T-cell (primary cell): Measurements from ENCODE around the gene PRKCQ. TPM values are rescaled to one million over a fixed set of nuclear protein-coding genes. Genes with fewer than 3 reads are reported as not detected.

Experiments used
- ATAC-seq, 4 experiments: fragments of 200-7000 bp in 3 of 4; fragments of 150-1000 bp in 1 of 4; cut with Tn5 transposase; replicated peaks in 1 of 4; 1 replicate in 3 of 4; 2 replicates in 1 of 4; pipeline ENCODE4 v1.10.0; 2021; ENCODE audit warnings: moderate library complexity in 3 of 4, mild to moderate bottlenecking in 2 of 4, moderate number of reproducible peaks in 1 of 4
- CTCF ChIA-PET, 2 donors: fragments of 300-600 bp; sonication (Branson Sonifier 250); formaldehyde crosslinking; loops; one replicate each; lab custom pipeline; 2022; ENCODE audit warnings: antibody characterized with exemption in 2 of 2; lab: Charles Lee
- POLR2A ChIA-PET, 2 donors: fragments of 300-600 bp; sonication (Branson Sonifier 250); formaldehyde crosslinking; loops; one replicate each; lab custom pipeline; 2022; ENCODE audit warnings: antibody characterized with exemption in 2 of 2; lab: Charles Lee
- DNase-seq, 35 experiments: peaks; one replicate each; pipeline versions ENCODE4 v3.0.0 to v3.0.0-alpha.2; 2013 to 2023
- H3K27ac ChIP-seq: one replicate; pipeline ENCODE4 v1.5.1; 2013; ENCODE audit warnings: low read length
- H3K27me3 ChIP-seq, 2 experiments: replicated peaks in 1 of 2; 1 replicate in 1 of 2; 2 replicates in 1 of 2; pipeline versions ENCODE4 v1.6.1 to v1.7.0; 2013; ENCODE audit warnings: low read length in 1 of 2, mixed read lengths in 1 of 2; ENCODE audit not compliant: control insufficient read depth in 2 of 2, insufficient read depth in 2 of 2; ENCODE audit errors: extremely low read depth in 1 of 2
- H3K36me3 ChIP-seq, 2 donors: 1 replicate in 1 of 2; 2 replicates in 1 of 2; pipeline versions ENCODE4 v1.6.1 to v1.7.0; 2013; ENCODE audit warnings: low read length in 1 of 2; ENCODE audit not compliant: control insufficient read depth in 2 of 2, insufficient read depth in 1 of 2; ENCODE audit errors: extremely low read depth in 1 of 2
- H3K4me1 ChIP-seq, 2 experiments: 1 replicate in 1 of 2; 2 replicates in 1 of 2; pipeline versions ENCODE4 v1.6.1 to v1.7.0; 2013; ENCODE audit warnings: low read length in 2 of 2, mixed read lengths in 1 of 2; ENCODE audit not compliant: insufficient read depth in 2 of 2, control insufficient read depth in 1 of 2; ENCODE audit errors: extremely low read depth in 1 of 2
- H3K4me3 ChIP-seq, 2 donors: 1 replicate in 1 of 2; 2 replicates in 1 of 2; pipeline versions ENCODE4 v1.5.1 to v1.7.0; 2013; ENCODE audit warnings: mild to moderate bottlenecking in 2 of 2, low read length in 1 of 2, moderate library complexity in 1 of 2; ENCODE audit not compliant: control insufficient read depth in 1 of 2; ENCODE audit errors: extremely low read depth in 1 of 2
- H3K9me3 ChIP-seq: 2 replicates; pipeline ENCODE4 v1.7.0; 2013
- H3K27ac Mint-ChIP-seq, 2 donors: one replicate each; pipeline ENCODE4 v1.8.0; 2020 to 2021; ENCODE audit warnings: mild to moderate bottlenecking in 2 of 2, mixed read lengths in 2 of 2
- H3K27me3 Mint-ChIP-seq, 2 donors: one replicate each; pipeline ENCODE4 v1.8.0; 2021 to 2022; ENCODE audit warnings: mixed read lengths in 2 of 2
- H3K36me3 Mint-ChIP-seq: one replicate; pipeline ENCODE4 v1.8.0; 2021; ENCODE audit warnings: mixed read lengths
- H3K4me1 Mint-ChIP-seq, 3 donors: one replicate each; pipeline ENCODE4 v1.8.0; 2020 to 2022; ENCODE audit warnings: mixed read lengths in 3 of 3, mild to moderate bottlenecking in 1 of 3
- H3K4me3 Mint-ChIP-seq, 3 donors: one replicate each; pipeline ENCODE4 v1.8.0; 2020 to 2022; ENCODE audit warnings: mild to moderate bottlenecking in 3 of 3, mixed read lengths in 3 of 3, moderate library complexity in 3 of 3
- H3K9me3 Mint-ChIP-seq, 3 donors: one replicate each; pipeline ENCODE4 v1.8.0; 2020 to 2022; ENCODE audit warnings: mixed read lengths in 3 of 3
- WGBS: methylation state at CpG from one replicate; pipeline ENCODE4 v1.1.5; 2013; ENCODE audit warnings: missing lambda C conversion rate; ENCODE audit not compliant: insufficient coverage; 5-methylcytosine and 5-hydroxymethylcytosine counted together
- total RNA-seq, 35 experiments: library from RNA in 6 of 35; stranded (reverse) in 6 of 35; fragments of 120-200 nt in 1 of 35; gene quantifications; one replicate each; pipeline versions ENCODE4 v1.2.1 to v1.2.4 and lab custom pipeline; 2013 to 2026

The PRKCQ gene
- total RNA-seq, 5 donors from 2014 or later (not counting 1 experiment from before 2014, with no cell fraction given), result 60.3 to 67.4 (median 61.6) TPM

- Mint-ChIP-seq H3K27ac (peak overlapping the region; percentile 7 to 91), H3K4me3 (no peak overlapping the region), H3K4me1 (peaks cover 45 to 80% (median 49%) of the 10 kb centered on the region in 3 donors), H3K36me3 (peaks cover 56% of the 10 kb centered on the region), H3K9me3 (peaks cover 3 to 11% (median 7%) of the 10 kb centered on the region in 3 donors), H3K27me3 (no peaks in the 10 kb centered on the region)
- Histone ChIP-seq H3K4me1 (peaks cover 18 to 21% of the 10 kb centered on the region in 2 experiments), H3K4me3 (no peak overlapping the region), H3K9me3 (no peaks in the 10 kb centered on the region), H3K27me3 (no peaks in the 10 kb centered on the region), H3K27ac (no peak overlapping the region), H3K36me3 (peaks cover 0 to 18% of the 10 kb centered on the region in 2 donors)
- POLR2A ChIA-PET, result interaction anchor here (0.6 to 1.2 kb wide), 5 partner anchors 12 to 114 kb away, joined by 3 to 5 read pairs (median 3); no protein-coding TSS in a partner anchor
- ATAC-seq (no peak), DNase-seq (no peak)
- CTCF ChIA-PET, result interaction anchor here in 1 of 2 donors (0.6 to 1.2 kb wide), 8 partner anchors 11 to 435 kb away, joined by 3 to 6 read pairs (median 4); no protein-coding TSS in a partner anchor
- WGBS, result 94% methylated on average over 2 of the region's 2 CpGs
These were observed 27.7 kb upstream of the PRKCQ start for GRCh38 chr10:6607778-6608177.

- peak; percentile 85 to 99 (median 95) for ATAC-seq
- H3K27me3 Mint-ChIP-seq, result no peaks in the 10 kb centered on the region
- 38% methylated on average over 2 of the region's 3 CpGs for WGBS
- H3K27ac Mint-ChIP-seq, result peak overlapping the region; percentile 64 to 91
- peaks cover 0 to 18% of the 10 kb centered on the region in 2 donors for H3K36me3 ChIP-seq
- peaks cover 44 to 80% (median 49%) of the 10 kb centered on the region in 3 donors for H3K4me1 Mint-ChIP-seq
- peak in 25 of 35 experiments; percentile 7 to 78 (median 52) for DNase-seq
- CTCF ChIA-PET, result interaction anchor here in 1 of 2 donors (0.5 to 1.2 kb wide), 9 partner anchors 11 to 434 kb away, joined by 3 to 6 read pairs (median 4); no protein-coding TSS in a partner anchor
- H3K36me3 Mint-ChIP-seq, result peaks cover 56% of the 10 kb centered on the region
- no peaks in the 10 kb centered on the region for H3K27me3 ChIP-seq
- peaks cover 21 to 23% of the 10 kb centered on the region in 2 experiments for H3K4me1 ChIP-seq
- peaks cover 3 to 11% (median 7%) of the 10 kb centered on the region in 3 donors for H3K9me3 Mint-ChIP-seq
- H3K27ac ChIP-seq, result peak overlapping the region; percentile 50
- POLR2A ChIA-PET, result interaction anchor here (0.7 to 1.2 kb wide), 4 partner anchors 11 to 114 kb away, joined by 3 to 5 read pairs (median 4); no protein-coding TSS in a partner anchor
- peak overlapping the region in 2 of 3 donors; percentile 49 to 62 for H3K4me3 Mint-ChIP-seq
- no peak overlapping the region for H3K4me3 ChIP-seq
- H3K9me3 ChIP-seq, result no peaks in the 10 kb centered on the region
These were observed 27.1 kb upstream of the PRKCQ start for GRCh38 chr10:6607182-6607581.

GRCh38 chr10:6603142-6604125 lies 23.4 kb upstream of the PRKCQ start:
- ATAC-seq, result no peak
- WGBS, result 92% methylated on average over 10 of the region's 15 CpGs
- Mint-ChIP-seq H3K9me3 (peaks cover 0 to 8% (median 7%) of the 10 kb centered on the region in 3 donors), H3K36me3 (peaks cover 47% of the 10 kb centered on the region), H3K27ac (peak overlapping the region; percentile 18 to 44), H3K27me3 (no peaks in the 10 kb centered on the region), H3K4me3 (no peak overlapping the region), H3K4me1 (peaks cover 50 to 85% (median 61%) of the 10 kb centered on the region in 3 donors)
- H3K27ac ChIP-seq, result no peak overlapping the region
- H3K36me3 ChIP-seq, result peaks cover 0 to 15% of the 10 kb centered on the region in 2 donors
- ChIA-PET POLR2A (interaction anchor here (0.6 to 1.0 kb wide), 2 partner anchors 35 to 89 kb away, joined by 3 to 5 read pairs; no protein-coding TSS in a partner anchor), CTCF (interaction anchor here (0.6 to 3.8 kb wide), 6 partner anchors 20 to 201 kb away, joined by 3 to 28 read pairs (median 4); no protein-coding TSS in a partner anchor)
- no peaks in the 10 kb centered on the region for H3K9me3 ChIP-seq
- H3K4me1 ChIP-seq, result peaks cover 43 to 46% of the 10 kb centered on the region in 2 experiments
- no peak for DNase-seq
- no peak overlapping the region for H3K4me3 ChIP-seq
- H3K27me3 ChIP-seq, result no peaks in the 10 kb centered on the region

GRCh38 chr10:6602700-6603084 lies 22.6 kb upstream of the PRKCQ start:
- DNase-seq (no peak), ATAC-seq (no peak)
- Mint-ChIP-seq H3K4me1 (peaks cover 56 to 86% (median 68%) of the 10 kb centered on the region in 3 donors), H3K27ac (peak overlapping the region; percentile 77), H3K27me3 (no peaks in the 10 kb centered on the region), H3K9me3 (peaks cover 0 to 5% (median 3%) of the 10 kb centered on the region in 3 donors), H3K4me3 (peak overlapping the region in 1 of 3 donors; percentile 23), H3K36me3 (peaks cover 47% of the 10 kb centered on the region)
- CTCF ChIA-PET, result interaction anchor here (0.6 to 3.8 kb wide), 7 partner anchors 17 to 35 kb away, joined by 3 to 28 read pairs (median 3); no protein-coding TSS in a partner anchor
- POLR2A ChIA-PET, result interaction anchor here in 1 of 2 donors (0.6 kb wide), 1 partner anchor 313 kb away, joined by 3 read pairs; no protein-coding TSS in a partner anchor
- H3K27ac ChIP-seq, result no peak overlapping the region
- WGBS, result 100% methylated on average over 1 of the region's 1 CpG
- no peaks in the 10 kb centered on the region for H3K27me3 ChIP-seq
- H3K36me3 ChIP-seq, result peaks cover 0 to 12% of the 10 kb centered on the region in 2 donors
- no peaks in the 10 kb centered on the region for H3K9me3 ChIP-seq
- H3K4me3 ChIP-seq, result no peak overlapping the region
- H3K4me1 ChIP-seq, result peaks cover 46 to 48% of the 10 kb centered on the region in 2 experiments

GRCh38 chr10:6602026-6602699 lies 22.1 kb upstream of the PRKCQ start:
- Histone ChIP-seq H3K27ac (peak overlapping the region; percentile 4), H3K9me3 (no peaks in the 10 kb centered on the region), H3K4me3 (no peak overlapping the region), H3K27me3 (no peaks in the 10 kb centered on the region), H3K36me3 (peaks cover 0 to 12% of the 10 kb centered on the region in 2 donors), H3K4me1 (peaks cover 43 to 53% of the 10 kb centered on the region in 2 experiments)
- peak overlapping the region; percentile 77 for H3K27ac Mint-ChIP-seq
- peaks cover 0 to 5% (median under 1%) of the 10 kb centered on the region in 3 donors for H3K9me3 Mint-ChIP-seq
- peak in 1 of 4 experiments; percentile 39 for ATAC-seq
- no peak for DNase-seq
- peak overlapping the region in 1 of 3 donors; percentile 23 for H3K4me3 Mint-ChIP-seq
- no peaks in the 10 kb centered on the region for H3K27me3 Mint-ChIP-seq
- peaks cover 47% of the 10 kb centered on the region for H3K36me3 Mint-ChIP-seq
- CTCF ChIA-PET, result interaction anchor here (0.6 to 3.8 kb wide), 9 partner anchors 10 to 192 kb away, joined by 3 to 28 read pairs (median 4); no protein-coding TSS in a partner anchor
- H3K4me1 Mint-ChIP-seq, result peaks cover 58 to 86% (median 68%) of the 10 kb centered on the region in 3 donors
- WGBS, result 80% methylated on average over 1 of the region's 2 CpGs
- POLR2A ChIA-PET, result interaction anchor here in 1 of 2 donors (0.6 kb wide), 1 partner anchor 313 kb away, joined by 3 read pairs; no protein-coding TSS in a partner anchor
